Measurements from ENCODE around the gene DIP2B.

- no peak for TF ChIP-seq CTCF (conservative IDR thresholded peaks at IDR 0.05 in 1 of 2, IDR thresholded peaks at IDR 0.05 in 1 of 2; ENCODE audit: low read depth in 1 of 2, low read length in 2 of 2)
- no peak for TF ChIP-seq EZH2 (IDR thresholded peaks at IDR 0.05; ENCODE audit: low read length, missing control alignments)
These were observed 156.7 kb downstream of the DIP2B start for GRCh38 chr12:50661300-50662115.
